Parathyroid adenoma (tissue), 2 donors: Measurements from ENCODE around the gene OBSL1.

Source experiments
- H2AFZ ChIP-seq: fragments of 300-600 bp; sonication (generic); one replicate; pipeline ENCODE4 v1.7.0; 2017; ENCODE audit warnings: antibody characterized with exemption, mild to moderate bottlenecking
- H3K27ac ChIP-seq: fragments of 300-600 bp; sonication (generic); one replicate; pipeline ENCODE4 v1.7.0; 2017
- H3K27me3 ChIP-seq: fragments of 300-600 bp; sonication (generic); one replicate; pipeline ENCODE4 v1.7.0; 2017; ENCODE audit warnings: low read length; ENCODE audit not compliant: control insufficient read depth, insufficient read depth
- H3K36me3 ChIP-seq: fragments of 300-600 bp; sonication (generic); one replicate; pipeline ENCODE4 v1.7.0; 2017; ENCODE audit warnings: low read length; ENCODE audit not compliant: control insufficient read depth, insufficient read depth
- H3K4me1 ChIP-seq: fragments of 300-600 bp; sonication (generic); one replicate; pipeline ENCODE4 v1.7.0; 2017; ENCODE audit warnings: control low read depth
- H3K4me2 ChIP-seq: fragments of 300-600 bp; sonication (generic); one replicate; pipeline ENCODE4 v1.7.0; 2017; ENCODE audit warnings: low read length
- H3K4me3 ChIP-seq: fragments of 300-600 bp; sonication (generic); one replicate; pipeline ENCODE4 v1.7.0; 2017; ENCODE audit warnings: low read depth, low read length
- H3K79me2 ChIP-seq: fragments of 300-600 bp; sonication (generic); one replicate; pipeline ENCODE4 v1.7.0; 2017; ENCODE audit warnings: control low read depth
- H3K9ac ChIP-seq: fragments of 300-600 bp; sonication (generic); one replicate; pipeline ENCODE4 v1.7.0; 2017; ENCODE audit warnings: mild to moderate bottlenecking
- H3K9me3 ChIP-seq: fragments of 300-600 bp; sonication (generic); one replicate; pipeline ENCODE4 v1.7.0; 2017; ENCODE audit warnings: low read length; ENCODE audit not compliant: control insufficient read depth
- TF ChIP-seq, protein P1 (sequence below): fragments of 300-600 bp; sonication (generic); IDR thresholded peaks from one replicate; pipeline ENCODE4 v1.7.0; 2017; ENCODE audit warnings: antibody characterized with exemption, mild to moderate bottlenecking
- donor health status: primary hyperparathyroidism.

Gene OBSL1

DNA sequence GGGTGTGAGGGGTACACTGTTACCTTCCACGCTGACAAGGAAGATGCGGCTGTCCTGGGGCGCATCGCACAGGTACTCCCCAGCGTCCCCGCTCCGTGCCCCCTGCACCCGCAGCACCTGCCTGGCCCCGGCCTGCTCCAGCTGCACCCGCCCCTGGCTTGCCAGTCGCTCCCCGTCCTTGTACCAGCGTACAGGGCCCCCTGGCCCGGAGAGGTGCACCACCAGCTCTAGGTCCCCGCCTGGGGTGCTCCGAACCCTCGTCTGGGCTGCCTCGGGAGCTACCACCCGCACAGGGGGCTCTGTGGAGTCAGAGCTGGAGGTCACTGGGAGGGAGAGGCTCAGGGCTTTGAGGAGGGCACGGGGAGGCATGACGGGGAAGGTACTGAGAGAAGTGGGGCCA is 14.0 kb downstream of the OBSL1 start:
- Histone ChIP-seq H3K9me3 (no peaks in the 10 kb centered on the region), H3K27ac (no peak overlapping the region), H3K9ac (no peak overlapping the region), H3K36me3 (no peaks in the 10 kb centered on the region), H3K27me3 (peaks cover 4% of the 10 kb centered on the region), H3K79me2 (no peaks in the 10 kb centered on the region), H3K4me3 (no peak overlapping the region), H2AFZ (no peak overlapping the region), H3K4me2 (no peak overlapping the region), H3K4me1 (no peaks in the 10 kb centered on the region)
- TF ChIP-seq, protein P1, sequence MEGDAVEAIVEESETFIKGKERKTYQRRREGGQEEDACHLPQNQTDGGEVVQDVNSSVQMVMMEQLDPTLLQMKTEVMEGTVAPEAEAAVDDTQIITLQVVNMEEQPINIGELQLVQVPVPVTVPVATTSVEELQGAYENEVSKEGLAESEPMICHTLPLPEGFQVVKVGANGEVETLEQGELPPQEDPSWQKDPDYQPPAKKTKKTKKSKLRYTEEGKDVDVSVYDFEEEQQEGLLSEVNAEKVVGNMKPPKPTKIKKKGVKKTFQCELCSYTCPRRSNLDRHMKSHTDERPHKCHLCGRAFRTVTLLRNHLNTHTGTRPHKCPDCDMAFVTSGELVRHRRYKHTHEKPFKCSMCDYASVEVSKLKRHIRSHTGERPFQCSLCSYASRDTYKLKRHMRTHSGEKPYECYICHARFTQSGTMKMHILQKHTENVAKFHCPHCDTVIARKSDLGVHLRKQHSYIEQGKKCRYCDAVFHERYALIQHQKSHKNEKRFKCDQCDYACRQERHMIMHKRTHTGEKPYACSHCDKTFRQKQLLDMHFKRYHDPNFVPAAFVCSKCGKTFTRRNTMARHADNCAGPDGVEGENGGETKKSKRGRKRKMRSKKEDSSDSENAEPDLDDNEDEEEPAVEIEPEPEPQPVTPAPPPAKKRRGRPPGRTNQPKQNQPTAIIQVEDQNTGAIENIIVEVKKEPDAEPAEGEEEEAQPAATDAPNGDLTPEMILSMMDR, result no peak

DNA sequence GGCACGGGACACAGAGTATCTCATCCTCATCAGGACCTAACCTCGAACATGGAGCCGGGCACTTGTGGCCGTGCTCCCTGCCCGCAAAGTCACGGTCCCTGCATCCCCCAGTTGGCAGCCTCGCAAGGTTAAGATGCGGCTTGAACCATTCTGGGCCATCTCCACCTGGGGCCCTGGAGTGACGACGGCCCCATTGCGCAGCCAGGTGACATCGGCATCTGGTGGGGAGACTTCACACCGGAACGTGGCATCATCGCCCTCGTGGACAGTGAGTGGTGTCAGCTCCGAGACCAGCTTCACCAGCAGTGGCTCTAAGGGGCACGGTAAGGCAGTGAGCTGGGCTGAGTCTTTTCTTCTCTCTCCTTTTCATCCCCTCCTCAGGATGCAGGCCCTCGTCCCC is 14.9 kb downstream of the OBSL1 start:
- Histone ChIP-seq H3K9me3 (no peaks in the 10 kb centered on the region), H3K79me2 (no peaks in the 10 kb centered on the region), H3K4me2 (no peak overlapping the region), H2AFZ (no peak overlapping the region), H3K27ac (no peak overlapping the region), H3K9ac (no peak overlapping the region), H3K36me3 (no peaks in the 10 kb centered on the region), H3K4me1 (peaks cover 3% of the 10 kb centered on the region), H3K27me3 (peaks cover 4% of the 10 kb centered on the region), H3K4me3 (no peak overlapping the region)
- TF ChIP-seq, protein P1, result no peak

DNA sequence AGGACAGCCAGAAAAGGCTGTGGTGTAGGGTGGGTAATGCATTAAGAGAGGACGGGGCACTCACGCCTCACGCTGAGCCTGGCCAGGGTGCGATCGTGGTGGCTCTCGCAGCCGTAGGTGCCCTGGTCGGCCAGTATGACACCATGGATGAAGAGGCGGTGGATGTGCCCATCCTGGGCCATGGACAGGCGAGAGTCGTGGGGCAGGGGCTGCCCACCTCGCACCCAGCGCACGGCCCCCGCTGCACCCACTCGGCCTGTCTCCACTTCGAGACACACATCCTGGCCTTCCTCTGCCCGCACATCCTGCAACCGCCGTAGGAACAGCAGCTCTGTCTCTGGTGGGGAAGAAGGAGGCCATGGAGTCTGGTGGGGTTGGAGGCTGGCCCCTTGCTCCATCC is 15.4 kb downstream of the OBSL1 start:
- Histone ChIP-seq H3K27me3 (peaks cover 4% of the 10 kb centered on the region), H3K36me3 (no peaks in the 10 kb centered on the region), H3K79me2 (no peaks in the 10 kb centered on the region), H3K4me1 (peaks cover 3% of the 10 kb centered on the region), H3K4me3 (no peak overlapping the region), H3K4me2 (no peak overlapping the region), H2AFZ (no peak overlapping the region), H3K9ac (no peak overlapping the region), H3K9me3 (no peaks in the 10 kb centered on the region), H3K27ac (no peak overlapping the region)
- TF ChIP-seq, protein P1, result no peak

DNA sequence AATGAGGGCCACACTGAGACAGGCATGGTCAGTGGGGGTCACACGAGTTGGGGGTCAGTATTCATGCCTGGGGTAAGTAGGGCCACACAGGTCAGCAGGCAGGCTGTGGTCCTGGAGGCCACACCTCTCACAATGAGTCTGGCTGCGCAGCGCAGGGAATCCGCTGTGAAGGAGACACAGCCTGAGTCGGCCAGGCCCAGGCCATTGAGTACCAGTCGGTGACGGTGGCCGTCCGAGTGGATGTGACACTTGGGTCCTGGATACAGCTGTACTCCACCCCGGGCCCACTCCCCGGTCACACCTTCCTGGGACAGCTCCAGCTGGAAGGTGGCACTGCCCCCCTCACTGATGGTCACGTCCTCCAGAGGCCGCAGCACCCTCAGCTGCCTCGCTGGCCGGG is 17.0 kb downstream of the OBSL1 start:
- Histone ChIP-seq H3K79me2 (no peaks in the 10 kb centered on the region), H3K27me3 (peaks cover 4% of the 10 kb centered on the region), H2AFZ (no peak overlapping the region), H3K36me3 (no peaks in the 10 kb centered on the region), H3K9me3 (no peaks in the 10 kb centered on the region), H3K9ac (no peak overlapping the region), H3K4me2 (no peak overlapping the region), H3K4me1 (peaks cover 3% of the 10 kb centered on the region), H3K4me3 (no peak overlapping the region), H3K27ac (no peak overlapping the region)
- TF ChIP-seq, protein P1, result no peak

DNA sequence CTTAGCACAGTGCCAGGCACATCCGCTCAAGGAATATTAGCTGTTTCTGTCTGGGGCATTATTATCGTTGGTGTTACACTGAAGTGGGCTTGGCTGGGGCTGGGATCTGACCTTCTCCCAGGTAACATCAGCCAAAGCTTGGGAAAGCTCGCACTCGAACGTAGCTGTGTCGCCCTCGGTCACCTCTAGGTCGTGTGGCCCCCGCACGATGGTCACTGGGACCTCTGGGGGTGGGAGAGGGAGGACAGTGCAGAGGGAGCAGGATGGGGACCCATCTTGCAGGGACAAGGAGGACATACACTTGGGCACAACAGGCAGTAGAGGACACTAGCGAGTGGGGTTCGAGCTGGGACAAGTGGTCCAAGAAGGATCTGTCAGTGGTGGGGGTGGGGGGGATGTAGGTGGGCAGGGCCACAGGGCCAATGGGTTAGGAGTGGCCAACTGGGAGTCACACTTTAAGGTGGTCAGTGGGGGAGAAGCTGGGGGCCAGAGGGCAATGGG is 17.8 kb downstream of the OBSL1 start:
- no peak overlapping the region for H3K9ac ChIP-seq

More for the DNA sequence above, 17.8 kb downstream of the OBSL1 start:
- Histone ChIP-seq H3K4me1 (peaks cover 3% of the 10 kb centered on the region), H3K36me3 (no peaks in the 10 kb centered on the region), H3K27ac (no peak overlapping the region), H2AFZ (no peak overlapping the region), H3K27me3 (peaks cover 4% of the 10 kb centered on the region), H3K4me2 (peak overlapping the region; percentile 74), H3K4me3 (no peak overlapping the region), H3K9me3 (no peaks in the 10 kb centered on the region), H3K79me2 (no peaks in the 10 kb centered on the region)
- TF ChIP-seq, protein P1, result no peak
